Right lobe of liver (tissue), 4 donors: Measurements from ENCODE around the gene ANXA7.

Experiments
- CTCF ChIP-seq, 4 donors: fragments of 200-600 bp in 3 of 4; fragments of 450-650 bp in 1 of 4; IDR thresholded peaks; one replicate each; pipeline versions ENCODE4 v1.5.1 to v1.8.0; 2016 to 2022; ENCODE audit warnings: antibody characterized with exemption in 4 of 4, mild to moderate bottlenecking in 2 of 4
- POLR2A ChIP-seq: fragments of 450-650 bp; IDR thresholded peaks from one replicate; pipeline ENCODE4 v1.6.1; 2017; ENCODE audit warnings: antibody characterized with exemption, mild to moderate bottlenecking
- donor health status: DM: no; HTN: no; CAD: no.
- donor health status: DM: no; HTN: no; CAD: no.
- donor health status: DM: no; HTN: yes; CAD: no.

DNA sequence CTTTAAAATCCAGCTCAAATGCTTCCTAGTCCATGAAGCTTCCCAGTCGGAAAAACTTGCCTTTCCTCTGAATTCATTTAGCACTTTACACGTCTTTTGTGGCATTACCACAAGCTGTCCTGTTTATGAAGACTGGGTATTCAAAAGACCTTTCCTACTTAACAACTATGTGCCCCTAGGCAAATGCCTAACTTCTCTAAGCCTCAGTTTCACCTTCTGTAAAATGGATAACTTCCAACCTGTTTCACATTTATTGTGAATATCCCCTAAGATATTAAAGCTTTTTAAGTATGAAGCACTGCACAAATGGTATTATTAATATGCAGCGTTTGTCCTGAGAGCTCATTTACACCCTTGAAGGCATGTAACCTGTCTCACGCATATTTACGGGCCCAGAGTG, 56.0 kb downstream of the ANXA7 start:
- TF ChIP-seq CTCF (IDR thresholded peaks at IDR 0.05) (no peak), POLR2A (no peak)
